SK-N-SH (cell line): Measurements from ENCODE around the gene TAX1BP1.

Experiments
- EZH2phosphoT487 ChIP-seq: fragments of 200-600 bp; sonication (generic); IDR thresholded peaks from 2 replicates; pipeline ENCODE4 v1.6.1; 2017; ENCODE audit warnings: low read depth, mixed run types, mild to moderate bottlenecking, antibody characterized with exemption, moderate library complexity, borderline replicate concordance
- POLR2AphosphoS5 ChIP-seq: IDR thresholded peaks from 2 replicates; pipeline ENCODE4 v1.6.1; 2012; ENCODE audit warnings: low read depth, low read length
- TAF1 ChIP-seq: IDR thresholded peaks from 2 replicates; pipeline ENCODE4 v1.6.1; 2012; ENCODE audit warnings: low read depth, mild to moderate bottlenecking, low read length, moderate library complexity, borderline replicate concordance

DNA sequence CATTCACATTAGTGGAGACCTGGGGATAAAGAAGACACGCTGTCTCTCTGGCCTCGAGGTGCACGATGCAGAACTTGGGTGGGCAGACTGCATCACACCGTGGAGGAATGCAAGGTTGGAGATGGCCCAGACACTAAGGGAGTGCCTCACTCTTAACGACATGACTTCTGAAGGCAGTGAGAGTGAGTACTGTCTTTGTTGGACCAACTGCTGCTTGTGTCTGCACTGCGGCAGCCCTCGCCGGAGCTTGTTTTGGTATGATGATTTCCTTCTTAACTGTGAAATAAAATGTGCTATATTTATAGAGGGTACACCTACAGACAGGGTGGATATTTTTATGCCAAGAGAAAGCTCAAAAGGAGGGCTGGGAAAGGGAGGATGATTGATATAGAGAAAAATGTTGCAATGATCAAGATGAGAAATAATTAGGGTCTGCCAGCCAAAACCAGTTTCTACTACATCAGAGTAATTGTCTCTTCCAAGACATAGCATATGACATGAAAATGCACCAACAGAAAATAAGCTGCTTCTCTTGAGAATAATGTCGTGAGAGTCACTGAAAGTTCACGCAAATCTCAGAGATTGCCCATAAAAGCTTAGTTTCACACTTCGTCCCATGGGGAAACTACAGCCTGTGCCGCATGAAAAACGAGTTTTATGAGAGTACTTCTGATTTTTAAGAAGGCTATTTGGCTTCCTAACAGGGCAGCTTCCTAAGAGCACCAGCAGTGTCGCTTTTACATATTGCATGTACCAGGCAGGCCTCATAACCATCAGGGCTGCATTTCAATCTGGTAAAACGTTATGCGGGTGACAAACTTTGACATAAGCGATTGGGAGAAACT lies 127.1 kb downstream of the TAX1BP1 start:
- no peak for TF ChIP-seq TAF1
- TF ChIP-seq EZH2phosphoT487, result no peak
- TF ChIP-seq POLR2AphosphoS5, result no peak
